IPS-NIHi7 (cell line): ENCODE data around the gene SAMD1.
A peak's percentile ranks its signal among the peaks of the same experiment; 100 is the strongest.

Source experiments
- DNase-seq: peaks from one replicate; pipeline ENCODE4 v3.0.0; 2012; ENCODE audit warnings: mixed read lengths; ENCODE audit errors: extremely low spot score

The SAMD1 gene

GRCh38 chr19:14089662-14090508 lies 666 bp downstream of the SAMD1 start:
- DNase-seq: peak; percentile 39

- no peak for DNase-seq
Measured at GRCh38 chr19:14089412-14089661, 1.2 kb downstream of the SAMD1 start.

- no peak for DNase-seq
Measured at GRCh38 chr19:14088634-14089411, 1.7 kb downstream of the SAMD1 start.

GRCh38 chr19:14086098-14086497 lies 4.5 kb downstream of the SAMD1 start:
- DNase-seq: no peak

DNA sequence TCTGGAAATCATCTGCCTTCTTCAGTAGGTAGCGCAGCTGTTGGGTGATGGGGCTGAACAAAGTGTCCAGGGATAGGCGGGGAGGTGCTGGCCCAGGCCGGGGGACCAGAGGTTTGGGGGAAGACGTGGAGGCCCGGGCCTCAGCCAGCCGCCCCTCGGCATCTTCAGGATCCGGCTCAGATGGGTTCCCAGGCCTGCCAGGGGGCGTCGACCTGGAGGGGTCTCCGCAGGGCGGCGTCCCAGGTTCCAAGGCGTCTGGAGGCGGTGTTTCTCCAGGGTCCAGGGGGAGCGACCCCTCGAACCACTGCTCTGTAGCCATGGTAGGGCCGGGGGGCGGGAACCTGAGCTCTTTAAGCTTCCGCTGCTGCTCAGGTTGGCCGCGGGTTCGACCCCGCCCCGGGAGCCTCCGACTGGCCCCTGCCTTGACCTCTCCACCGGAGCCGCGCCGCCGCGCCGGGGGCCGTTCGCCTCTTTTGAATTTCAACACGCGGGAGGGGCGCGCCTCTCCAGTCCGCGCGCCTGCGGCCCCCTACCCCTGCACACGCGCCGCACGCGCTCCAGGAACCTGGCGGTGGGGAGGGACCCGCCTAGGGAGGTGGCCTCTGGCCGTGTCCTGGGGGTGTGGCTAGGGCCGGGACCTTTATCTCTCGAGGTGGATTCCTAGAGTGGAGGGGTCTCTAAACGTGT lies 5.1 kb downstream of the SAMD1 start, which contains the start of gene C19orf67:
C19orf67 (minus strand) TSS at position 475 of the 687 bp plus-strand sequence; CDS start at position 319, 156 bp downstream.
- no peak for DNase-seq

GRCh38 chr19:14082675-14082960 lies 7.9 kb downstream of the SAMD1 start:
- no peak for DNase-seq

GRCh38 chr19:14081797-14082674 lies 8.5 kb downstream of the SAMD1 start:
- DNase-seq: no peak

- peak; percentile 96 for DNase-seq
Measured at GRCh38 chr19:14080887-14081796, 9.4 kb downstream of the SAMD1 start.

DNA sequence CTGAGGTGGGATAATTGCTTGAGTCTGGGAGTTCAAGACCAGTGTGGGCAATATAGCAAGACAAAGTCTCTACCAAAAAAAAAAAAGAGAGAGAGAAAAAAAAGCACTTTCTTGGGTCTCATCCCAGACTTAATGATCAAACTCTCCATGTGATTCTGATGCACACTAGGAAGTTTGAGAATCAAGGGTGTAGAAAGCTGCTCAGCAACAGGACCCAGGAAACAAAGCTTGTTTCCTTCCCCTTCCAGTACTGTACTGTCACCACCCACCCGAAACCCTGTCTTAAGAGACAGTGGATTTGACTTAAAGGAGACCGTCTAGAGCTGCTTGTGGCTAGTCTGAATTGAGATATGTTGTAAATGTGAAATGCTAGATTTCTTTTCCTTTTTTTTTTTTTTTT lies 12.1 kb downstream of the SAMD1 start:
- DNase-seq: no peak

DNA sequence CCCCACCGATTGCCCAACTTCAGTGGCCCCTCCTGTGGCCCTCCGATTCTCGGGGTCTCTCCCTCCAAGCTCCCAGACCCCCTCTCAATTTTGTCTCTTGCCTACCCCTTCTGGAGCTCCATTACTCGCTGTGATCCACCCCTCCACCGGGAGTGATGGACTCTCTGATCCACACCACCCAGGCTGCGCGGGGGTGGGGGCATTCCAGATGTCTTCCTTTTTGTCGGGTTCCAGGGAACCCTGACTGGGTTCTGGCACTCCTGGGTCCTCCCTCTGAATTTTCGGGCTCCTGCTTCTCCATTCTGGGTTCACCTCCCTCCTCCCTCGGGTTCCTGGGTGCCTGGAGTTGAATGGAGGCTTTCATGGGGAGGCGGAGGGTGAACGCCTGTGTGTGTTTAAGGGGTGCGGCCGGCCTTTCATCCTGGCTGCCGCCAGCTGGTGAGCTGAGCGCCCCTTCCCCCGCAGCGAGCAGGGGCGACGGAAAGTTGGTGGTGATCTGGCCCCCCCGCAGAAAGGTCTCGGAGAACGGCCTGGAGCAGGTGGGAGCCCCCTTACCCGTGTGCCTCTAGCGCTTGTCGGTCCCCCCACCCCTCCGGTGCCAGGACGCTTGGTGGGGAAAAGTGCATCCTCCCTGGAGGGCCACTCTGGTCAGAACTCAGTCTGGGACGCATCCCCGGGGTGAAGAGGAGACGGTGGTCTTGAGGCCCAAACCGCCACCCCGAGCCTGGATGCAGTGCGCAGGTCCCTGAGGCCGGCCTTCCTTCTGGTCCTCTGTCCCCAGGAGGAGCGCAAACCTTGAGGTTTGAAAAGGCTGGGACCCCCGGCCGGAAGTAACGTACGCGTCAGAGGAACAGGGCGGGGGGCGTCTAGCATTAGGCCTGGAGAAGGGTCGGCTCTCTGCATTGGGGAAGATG lies 16.4 kb downstream of the SAMD1 start:
- no peak for DNase-seq

DNA sequence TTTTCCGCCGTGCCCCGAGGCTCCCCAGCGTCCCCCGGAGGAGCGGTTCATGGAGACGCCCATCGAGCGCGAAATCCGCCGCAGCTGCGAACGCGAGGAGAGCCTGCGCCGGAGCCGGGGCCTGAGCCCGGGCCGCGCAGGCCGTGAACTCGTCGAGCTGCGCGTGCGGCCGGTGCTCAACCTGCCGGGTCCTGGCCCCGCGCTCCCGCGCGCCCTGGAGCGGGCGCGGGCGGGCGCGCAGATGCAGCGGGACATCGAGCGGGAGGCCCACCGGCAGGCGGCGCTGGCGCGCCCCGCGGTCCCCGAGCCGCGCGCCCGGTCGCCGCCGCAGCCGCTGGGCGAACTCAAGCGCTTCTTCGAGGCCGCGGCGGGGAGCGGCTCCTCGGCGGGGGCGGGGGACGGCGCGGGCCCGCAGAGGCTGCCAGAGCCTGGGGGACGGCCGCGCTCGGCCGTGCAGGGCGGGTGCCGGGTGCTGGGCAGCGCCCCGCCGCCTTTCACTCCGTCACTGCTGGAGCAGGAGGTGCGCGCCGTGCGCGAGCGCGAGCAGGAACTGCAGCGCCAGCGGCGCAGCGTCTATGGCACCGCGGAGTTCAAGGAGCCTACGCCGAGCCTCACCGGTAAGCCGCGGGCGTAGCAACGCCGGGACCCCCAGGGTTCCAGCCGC lies 17.2 kb downstream of the SAMD1 start:
- peak; percentile 76 for DNase-seq

- DNase-seq: no peak
Measured at GRCh38 chr19:14072535-14073260, 17.9 kb downstream of the SAMD1 start, which contains the start of gene MISP3. TSS of gene MISP3 (plus strand) at chr19:14072786. CDS start at chr19:14073310, 524 bp downstream.

- DNase-seq: no peak
Measured at GRCh38 chr19:14070268-14071050, 20.1 kb downstream of the SAMD1 start.

DNA sequence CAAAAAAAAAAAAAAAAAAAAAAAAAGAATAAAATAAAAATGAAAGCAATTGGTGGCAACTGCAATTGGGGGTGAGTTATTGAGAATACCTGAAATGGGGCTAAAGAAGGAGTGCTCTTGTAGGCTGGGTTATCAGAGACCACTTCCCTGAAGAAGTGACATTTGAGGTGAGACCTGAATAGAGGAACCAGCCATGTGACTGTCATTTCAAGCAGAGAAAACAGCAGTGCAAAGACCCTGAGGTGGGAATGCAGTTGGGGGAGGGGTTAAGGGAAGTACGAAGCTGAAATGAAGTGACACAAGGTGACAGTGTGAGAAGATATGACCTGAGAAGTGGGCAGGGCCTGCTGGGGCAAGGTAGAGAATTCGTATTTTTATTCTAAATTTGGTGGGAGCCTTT lies 24.4 kb downstream of the SAMD1 start:
- no peak for DNase-seq

GRCh38 chr19:14063105-14063504 lies 27.4 kb downstream of the SAMD1 start:
- no peak for DNase-seq

DNA sequence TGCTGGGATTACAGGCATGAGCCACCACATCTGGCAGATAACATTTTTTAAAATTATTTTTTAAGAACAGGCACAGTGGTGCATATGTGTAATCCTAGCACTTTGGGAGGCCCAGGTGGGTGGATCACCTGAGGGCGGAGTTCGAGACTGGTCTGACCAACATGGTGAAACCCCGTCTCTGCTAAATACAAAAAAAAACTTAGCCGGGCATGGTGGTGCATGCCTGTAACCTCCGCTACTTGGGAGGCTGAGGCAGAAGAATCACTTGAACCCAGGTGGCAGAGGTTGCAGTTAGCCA lies 28.0 kb downstream of the SAMD1 start:
- no peak for DNase-seq

GRCh38 chr19:14061751-14062557 lies 28.6 kb downstream of the SAMD1 start, which contains the start of gene PALM3:
TSS of gene PALM3 (minus strand) at chr19:14062076. CDS start at chr19:14061980, 96 bp downstream.
- DNase-seq: no peak
